SU-DHL-6 (cell line): ENCODE data around the gene PI4KA.

Experiments
- CTCF ChIP-seq: fragments of 200-600 bp; sonication (generic); IDR thresholded peaks from one replicate; pipeline ENCODE4 v1.5.1; 2017; ENCODE audit warnings: antibody characterized with exemption, mild to moderate bottlenecking, low read length, moderate library complexity; ENCODE audit not compliant: insufficient read depth, poor library complexity, severe bottlenecking
- EZH2phosphoT487 ChIP-seq: fragments of 200-600 bp; sonication (generic), shearing (Covaris generic); conservative IDR thresholded peaks from 2 replicates; pipeline ENCODE4 v1.6.1; 2018; ENCODE audit warnings: mild to moderate bottlenecking, antibody characterized with exemption, low read length, moderate library complexity, mixed read lengths

- TF ChIP-seq EZH2phosphoT487: no peak
- no peak for TF ChIP-seq CTCF
Observed at GRCh38 chr22:20785415-20785814, 73.2 kb downstream of the PI4KA start.
